ENCODE data around the gene ZNF296. TPM values are rescaled to one million over a fixed set of nuclear protein-coding genes. Genes with fewer than 3 reads are reported as not detected.

Gene ZNF296
- total and polyA plus RNA-seq, 2 experiments from 2014 or later = 13.4 to 16.5 TPM

DNA sequence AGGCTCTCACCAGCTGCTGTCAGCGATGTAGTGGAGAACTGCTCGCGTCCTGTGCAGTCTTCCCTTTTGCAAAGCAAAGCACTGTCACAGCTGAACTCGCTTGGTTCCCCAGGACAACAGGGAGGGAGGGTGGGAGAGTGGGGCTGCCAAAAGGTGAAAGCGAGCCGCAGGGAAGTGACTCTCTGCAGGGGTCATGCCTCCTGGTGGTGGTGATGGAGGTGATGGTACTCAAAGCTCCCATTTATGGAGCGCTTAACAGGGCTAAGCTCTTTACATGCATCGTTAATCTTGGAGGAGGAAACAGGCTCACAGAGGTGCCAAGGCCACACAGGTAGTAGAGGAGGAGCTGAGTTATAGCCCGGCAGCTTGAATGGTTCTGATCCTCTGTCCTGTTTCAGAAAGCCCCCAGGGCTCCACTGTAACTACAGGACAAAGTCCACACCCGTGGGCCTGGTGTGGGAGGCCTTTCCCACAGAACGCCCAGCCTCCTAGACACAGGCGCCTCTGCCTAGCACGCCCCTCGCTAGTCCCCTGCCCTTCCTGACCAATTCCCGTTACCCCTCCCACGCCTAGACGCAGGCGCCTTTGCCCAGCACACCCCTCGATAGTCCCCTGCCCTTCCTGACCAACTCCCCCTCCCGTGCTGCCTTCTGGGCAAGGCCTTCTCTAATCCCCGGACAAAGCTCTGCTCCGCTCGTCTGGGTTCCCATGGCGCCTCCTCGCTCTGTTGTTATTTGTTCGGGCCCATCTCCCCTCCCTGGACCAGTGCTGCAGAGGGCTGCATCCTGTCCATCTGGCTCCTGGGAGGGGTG, 27.4 kb upstream of the ZNF296 start (continued):
- TF ChIP-seq, protein P1, sequence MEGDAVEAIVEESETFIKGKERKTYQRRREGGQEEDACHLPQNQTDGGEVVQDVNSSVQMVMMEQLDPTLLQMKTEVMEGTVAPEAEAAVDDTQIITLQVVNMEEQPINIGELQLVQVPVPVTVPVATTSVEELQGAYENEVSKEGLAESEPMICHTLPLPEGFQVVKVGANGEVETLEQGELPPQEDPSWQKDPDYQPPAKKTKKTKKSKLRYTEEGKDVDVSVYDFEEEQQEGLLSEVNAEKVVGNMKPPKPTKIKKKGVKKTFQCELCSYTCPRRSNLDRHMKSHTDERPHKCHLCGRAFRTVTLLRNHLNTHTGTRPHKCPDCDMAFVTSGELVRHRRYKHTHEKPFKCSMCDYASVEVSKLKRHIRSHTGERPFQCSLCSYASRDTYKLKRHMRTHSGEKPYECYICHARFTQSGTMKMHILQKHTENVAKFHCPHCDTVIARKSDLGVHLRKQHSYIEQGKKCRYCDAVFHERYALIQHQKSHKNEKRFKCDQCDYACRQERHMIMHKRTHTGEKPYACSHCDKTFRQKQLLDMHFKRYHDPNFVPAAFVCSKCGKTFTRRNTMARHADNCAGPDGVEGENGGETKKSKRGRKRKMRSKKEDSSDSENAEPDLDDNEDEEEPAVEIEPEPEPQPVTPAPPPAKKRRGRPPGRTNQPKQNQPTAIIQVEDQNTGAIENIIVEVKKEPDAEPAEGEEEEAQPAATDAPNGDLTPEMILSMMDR (conservative IDR thresholded peaks at IDR 0.05; ENCODE audit: low read depth in 2 of 2) = no peak
- no peak for TF ChIP-seq POLR2AphosphoS5 (IDR thresholded peaks at IDR 0.05; ENCODE audit: low read depth)
- no peak for TF ChIP-seq CREB1 (CRISPR knock-in tag; IDR thresholded peaks at IDR 0.05; ENCODE audit: low read depth)
- TF ChIP-seq ZNF331 (CRISPR knock-in tag; IDR thresholded peaks at IDR 0.05; ENCODE audit: low read depth) = no peak
- TF ChIP-seq EZH2 (IDR thresholded peaks at IDR 0.05; ENCODE audit: low read depth, unreplicated experiment) = no peak
- no peak for TF ChIP-seq JUNB (IDR thresholded peaks at IDR 0.05; ENCODE audit: unreplicated experiment)
- TF ChIP-seq NANOG (IDR thresholded peaks at IDR 0.05; ENCODE audit: borderline replicate concordance) = no peak

DNA sequence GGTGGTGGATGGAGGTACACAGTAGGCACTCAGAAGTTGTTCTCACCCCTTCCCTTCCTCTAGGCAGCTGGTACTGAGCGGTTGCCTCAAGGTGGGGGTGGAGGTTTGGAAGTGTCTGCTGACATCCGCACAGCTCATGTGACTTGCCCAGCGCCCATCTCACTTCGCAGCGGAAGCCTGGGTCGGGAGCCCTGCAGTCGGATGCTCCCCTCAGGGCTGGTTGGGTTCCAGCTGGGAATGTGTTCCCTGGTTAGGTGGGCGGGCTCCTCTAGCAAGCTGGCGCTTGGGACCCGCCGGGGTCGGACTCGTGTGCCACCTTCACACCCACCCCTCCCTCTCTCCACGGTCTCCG, 26.9 kb upstream of the ZNF296 start:
- peaks cover 95% of the 10 kb centered on the region for H3K79me2 ChIP-seq (replicated peaks; ENCODE audit: insufficient read depth)
- Mint-ChIP-seq H3K9me3 (no peaks in the 10 kb centered on the region), H3K27me3 (ENCODE audit: insufficient read depth, low read depth, poor library complexity) (peaks cover 2% of the 10 kb centered on the region), H3K36me3 (ENCODE audit: low read depth) (peaks cover 4% of the 10 kb centered on the region; the same call in 2 of the 3 replicates), H3K4me3 (no peak overlapping the region), H3K27ac (no peak overlapping the region; the same call in 1 of the 2 replicates), H3K4me1 (peaks cover 58% of the 10 kb centered on the region)
- H2AFZ ChIP-seq = no peak overlapping the region
- no peak for TF ChIP-seq EZH2phosphoT487 (IDR thresholded peaks at IDR 0.05; ENCODE audit: unreplicated experiment)
- no peak for TF ChIP-seq ZNF331 (CRISPR knock-in tag; IDR thresholded peaks at IDR 0.05; ENCODE audit: low read depth)
- TF ChIP-seq REST (IDR thresholded peaks at IDR 0.05; ENCODE audit: unreplicated experiment) = no peak
- no peak for TF ChIP-seq ZNF462 (CRISPR knock-in tag; IDR thresholded peaks at IDR 0.05)
- no peak for TF ChIP-seq POLR2AphosphoS5 (IDR thresholded peaks at IDR 0.05; ENCODE audit: low read depth)
- H3F3A ChIP-seq (replicated peaks; ENCODE audit: low read depth) = no peaks in the 10 kb centered on the region
- H3K36me3 ChIP-seq (ENCODE audit: insufficient read depth) = no peaks in the 10 kb centered on the region
- H3K27me3 ChIP-seq (ENCODE audit: insufficient read depth) = no peaks in the 10 kb centered on the region
- peaks cover 57% of the 10 kb centered on the region for H4K20me1 ChIP-seq (replicated peaks; ENCODE audit: insufficient read depth)
- no peak overlapping the region for H3K4me2 ChIP-seq
- H3K4me1 ChIP-seq (ENCODE audit: insufficient read depth) = peaks cover 17% of the 10 kb centered on the region; the same call in 1 of the 2 replicates
- DNase-seq (ENCODE audit: low spot score) (no peak), ATAC-seq (no peak)
- no peaks in the 10 kb centered on the region for H3K9me2 ChIP-seq (ENCODE audit: insufficient read depth)
- H3K4me3 ChIP-seq = no peak overlapping the region
- no peak overlapping the region for H3K27ac ChIP-seq (ENCODE audit: low read depth)

Data from GM23338 (cell line).